GM10847 (cell line): ENCODE results near the gene CACNA1G.
A peak's percentile ranks its signal among the peaks of the same experiment; 100 is the strongest.

Experiments used
- POLR2A ChIP-seq: IDR thresholded peaks from 2 replicates; pipeline ENCODE4 v1.6.1; 2011; ENCODE audit not compliant: insufficient read length; ENCODE audit errors: extremely low read depth

Gene CACNA1G

DNA sequence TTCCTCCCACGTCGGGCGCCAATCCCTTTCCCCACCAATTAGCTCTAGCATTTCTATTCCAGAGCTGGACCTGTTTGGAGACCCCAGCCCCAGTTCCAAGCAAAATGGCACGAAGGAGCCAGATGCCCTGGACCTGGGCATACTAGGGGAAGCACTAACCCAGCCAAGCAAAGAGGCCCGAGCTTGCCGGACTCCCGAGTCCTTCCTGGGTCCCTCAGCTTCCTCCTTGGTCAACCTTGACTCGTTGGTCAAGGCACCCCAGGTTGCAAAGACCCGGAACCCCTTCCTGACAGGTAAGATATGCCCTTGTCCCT, 19.2 kb upstream of the CACNA1G start:
- TF ChIP-seq POLR2A: no peak

DNA sequence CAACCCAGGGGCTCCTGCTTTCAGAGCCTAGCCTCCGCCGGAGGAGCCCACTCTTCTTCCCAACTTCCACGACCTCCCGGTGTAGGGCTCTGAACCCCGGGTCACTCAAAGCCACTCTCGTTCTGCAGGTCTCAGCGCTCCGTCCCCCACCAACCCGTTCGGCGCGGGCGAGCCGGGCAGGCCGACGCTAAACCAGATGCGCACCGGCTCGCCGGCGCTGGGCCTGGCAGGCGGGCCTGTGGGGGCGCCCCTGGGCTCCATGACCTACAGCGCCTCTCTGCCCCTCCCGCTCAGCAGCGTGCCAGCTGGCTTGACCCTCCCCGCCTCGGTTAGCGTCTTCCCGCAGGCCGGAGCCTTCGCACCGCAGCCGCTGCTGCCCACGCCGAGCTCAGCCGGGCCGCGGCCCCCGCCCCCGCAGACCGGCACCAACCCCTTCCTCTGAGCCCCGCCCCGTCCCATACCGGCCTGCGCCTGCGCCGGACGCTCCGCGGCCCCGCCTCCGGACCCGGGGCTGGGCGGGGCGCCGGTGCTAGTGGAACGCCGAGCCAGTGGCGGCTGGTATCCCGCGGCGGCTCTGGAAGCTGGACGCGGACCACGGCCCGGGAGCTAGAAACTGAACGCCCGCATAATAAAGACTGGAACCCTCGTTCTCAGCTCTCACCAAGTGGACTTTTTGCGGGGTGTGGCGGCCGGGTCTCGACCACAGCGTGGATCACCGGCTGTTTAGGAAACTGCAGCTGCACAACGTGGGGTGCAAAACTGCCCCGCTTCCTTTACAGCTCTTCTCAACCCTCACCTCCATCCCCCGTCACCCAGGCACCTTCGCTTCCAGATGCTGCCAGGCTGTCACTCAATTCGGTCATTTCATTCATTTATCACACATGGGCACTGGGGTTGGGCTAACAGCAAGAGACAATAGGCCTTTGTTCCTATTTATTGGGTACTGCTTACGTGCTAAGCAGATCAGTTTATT, 18.5 kb upstream of the CACNA1G start:
- no peak for TF ChIP-seq POLR2A

DNA sequence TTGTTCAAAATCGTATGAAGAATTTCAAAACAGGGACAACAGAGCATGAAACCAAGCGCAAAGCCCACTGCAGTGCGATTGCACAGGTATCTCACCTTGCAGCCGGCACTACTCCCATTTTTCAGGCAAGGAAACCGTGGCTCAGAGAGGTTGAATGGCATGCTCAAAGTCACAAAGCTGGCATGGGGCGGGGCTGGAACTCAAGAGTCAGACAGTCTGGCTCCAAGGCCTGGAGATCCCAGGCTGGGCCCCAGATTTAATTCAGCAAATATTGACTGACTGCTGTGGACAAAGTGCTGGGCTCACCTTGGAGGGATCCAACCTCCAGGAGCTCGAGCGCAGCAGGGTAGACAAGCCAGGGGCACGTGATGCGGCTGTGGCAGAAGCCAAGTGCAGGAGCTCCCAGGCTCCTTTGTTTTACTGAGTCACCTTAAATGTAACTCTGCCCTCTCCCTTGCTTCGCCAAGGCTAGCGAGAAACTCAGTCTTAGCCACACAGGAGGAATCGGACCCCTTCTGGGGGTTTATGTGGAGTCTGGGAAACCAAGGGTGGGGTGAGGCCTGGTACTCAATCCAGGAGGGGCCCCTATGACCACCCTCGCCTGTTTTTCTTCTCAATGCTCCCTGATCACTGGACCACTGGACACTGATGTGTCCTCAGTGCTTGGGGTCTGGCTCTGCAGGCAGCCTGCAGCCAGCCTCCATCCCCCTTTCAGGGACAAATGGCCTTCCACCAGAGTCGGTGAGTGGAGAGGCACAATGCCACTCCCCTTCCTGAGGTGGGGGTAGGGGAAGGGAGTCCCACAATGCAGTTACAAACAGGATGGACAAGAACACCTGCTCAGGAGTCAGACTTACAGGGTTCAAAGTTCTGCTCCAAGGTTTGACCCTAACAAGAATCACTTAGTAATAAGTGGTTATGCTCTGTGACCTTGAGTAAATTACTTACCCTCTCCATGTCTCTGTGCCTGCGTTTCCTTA, 17.4 kb upstream of the CACNA1G start:
- no peak for TF ChIP-seq POLR2A

DNA sequence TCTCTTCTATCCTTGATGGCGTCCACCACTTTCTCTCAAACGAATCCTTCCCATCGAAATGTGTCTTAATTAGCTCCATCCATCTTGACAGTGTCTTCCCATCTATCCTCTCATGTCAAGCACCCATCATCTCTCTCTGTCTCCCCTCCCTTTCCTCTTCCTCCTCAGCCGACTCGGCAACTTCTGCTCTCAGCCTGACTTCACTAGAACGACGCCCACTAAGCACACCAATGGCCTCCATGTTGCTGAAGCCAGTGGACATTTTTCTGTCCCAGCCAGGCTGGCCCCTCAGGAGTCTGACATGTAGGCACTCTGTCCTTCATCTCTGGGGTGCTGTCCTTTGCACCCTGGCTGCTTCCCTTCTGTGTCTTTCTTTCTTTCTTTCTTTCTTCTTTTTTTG, 16.0 kb upstream of the CACNA1G start:
- no peak for TF ChIP-seq POLR2A

DNA sequence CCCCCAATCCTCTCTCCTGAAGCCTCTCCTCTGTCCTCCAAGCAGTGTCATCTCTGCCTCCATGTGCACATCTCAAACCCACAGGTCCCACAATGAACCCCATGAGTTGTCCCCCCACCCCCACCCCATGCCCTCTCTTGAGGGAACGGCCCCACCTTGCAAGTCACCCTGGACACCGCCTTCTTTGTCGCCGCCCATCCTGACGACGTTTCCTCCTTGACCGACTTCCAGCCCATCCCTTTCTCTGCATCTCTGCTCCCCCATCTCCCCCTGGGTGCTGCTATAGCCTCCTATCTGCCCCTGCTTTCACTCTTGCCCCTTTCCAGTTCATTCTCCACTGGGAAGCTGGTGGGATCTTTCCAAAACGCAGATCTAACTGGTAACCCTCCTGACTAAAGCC, 15.2 kb upstream of the CACNA1G start:
- TF ChIP-seq POLR2A: no peak

DNA sequence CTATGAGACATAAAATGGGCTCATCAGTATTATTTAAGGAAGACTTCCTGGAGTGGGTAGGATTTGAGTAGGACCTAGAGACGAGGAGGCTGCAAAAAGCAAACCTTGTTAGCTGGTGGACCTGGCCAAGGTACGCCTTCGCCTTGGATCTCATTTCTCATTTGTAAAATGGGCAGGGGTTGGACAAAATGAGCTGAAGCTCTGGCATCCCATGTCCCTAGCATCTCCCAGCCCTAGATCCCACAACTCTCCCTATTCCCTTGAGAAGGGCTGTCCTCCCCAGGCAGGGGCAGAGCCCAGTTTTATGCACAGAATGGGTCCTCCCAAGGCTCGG, 13.8 kb upstream of the CACNA1G start:
- no peak for TF ChIP-seq POLR2A

DNA sequence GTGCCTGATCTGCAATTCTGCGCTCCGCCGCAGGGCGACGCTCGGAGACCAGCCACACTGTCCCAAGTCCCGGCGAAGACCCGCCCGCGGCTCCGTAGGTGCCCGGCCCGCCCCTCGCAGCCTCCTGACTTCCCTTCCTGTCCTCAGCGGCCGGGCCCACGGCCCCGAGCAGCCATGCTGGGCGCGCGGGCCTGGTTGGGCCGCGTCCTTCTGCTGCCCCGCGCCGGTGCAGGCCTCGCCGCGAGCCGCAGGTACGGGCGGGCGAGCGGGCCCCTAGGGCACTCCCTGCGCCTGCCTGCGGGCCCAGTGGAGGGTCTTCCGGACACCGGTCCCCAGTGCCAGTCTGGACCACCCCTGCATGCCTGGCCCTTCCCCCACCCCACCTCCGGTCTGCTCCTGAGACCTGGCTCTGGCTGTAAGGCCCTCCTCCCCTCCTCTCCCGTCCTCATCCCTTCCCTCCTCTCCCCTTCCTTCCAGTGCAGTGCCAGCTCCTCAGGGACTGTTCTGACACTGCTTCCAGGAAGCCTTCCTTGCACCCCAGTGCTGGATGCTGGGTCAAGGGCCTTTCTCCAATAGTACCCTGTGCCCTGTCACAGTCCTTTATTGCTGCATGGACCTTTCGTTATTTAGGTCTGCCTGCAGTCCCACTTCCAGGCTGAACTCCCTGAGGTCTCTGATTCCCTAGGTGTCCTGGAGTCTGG, 13.3 kb upstream of the CACNA1G start, which contains the start of gene SPATA20:
Gene SPATA20 (plus strand): TSS at position 140 of the 701 bp plus-strand sequence. CDS start 35 bp downstream, at position 175.
- TF ChIP-seq POLR2A: peak; percentile 62

DNA sequence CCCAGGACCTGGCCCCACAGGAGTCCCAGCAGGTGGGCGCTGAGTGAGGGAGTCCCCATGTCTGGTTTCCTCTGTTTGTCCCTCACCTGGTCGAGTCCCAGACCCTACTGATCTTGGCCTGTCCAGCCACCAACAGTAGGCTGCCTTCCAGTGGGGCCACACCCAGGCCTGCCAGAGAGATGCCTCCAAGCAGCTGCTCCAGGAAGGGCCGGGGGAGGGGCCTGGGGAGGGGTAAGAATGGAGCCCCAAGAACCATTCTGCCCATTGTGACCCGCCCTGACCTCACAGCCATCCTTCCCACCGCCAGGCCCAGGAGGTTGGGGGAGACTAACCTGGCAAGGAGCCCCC, 12.8 kb upstream of the CACNA1G start:
- TF ChIP-seq POLR2A: no peak

DNA sequence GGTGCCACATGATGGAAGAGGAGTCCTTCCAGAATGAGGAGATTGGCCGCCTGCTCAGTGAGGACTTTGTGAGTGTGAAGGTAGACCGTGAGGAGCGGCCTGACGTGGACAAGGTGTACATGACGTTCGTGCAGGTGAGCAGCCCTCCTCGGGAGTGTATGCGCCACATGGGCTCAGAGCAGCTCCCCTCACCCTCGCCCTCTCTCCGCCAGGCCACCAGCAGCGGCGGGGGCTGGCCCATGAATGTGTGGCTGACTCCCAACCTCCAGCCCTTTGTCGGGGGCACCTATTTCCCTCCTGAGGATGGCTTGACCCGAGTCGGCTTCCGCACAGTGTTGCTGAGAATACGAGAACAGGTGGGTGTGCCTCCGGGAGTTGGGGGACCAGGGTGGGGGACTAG, 11.7 kb upstream of the CACNA1G start:
- no peak for TF ChIP-seq POLR2A

DNA sequence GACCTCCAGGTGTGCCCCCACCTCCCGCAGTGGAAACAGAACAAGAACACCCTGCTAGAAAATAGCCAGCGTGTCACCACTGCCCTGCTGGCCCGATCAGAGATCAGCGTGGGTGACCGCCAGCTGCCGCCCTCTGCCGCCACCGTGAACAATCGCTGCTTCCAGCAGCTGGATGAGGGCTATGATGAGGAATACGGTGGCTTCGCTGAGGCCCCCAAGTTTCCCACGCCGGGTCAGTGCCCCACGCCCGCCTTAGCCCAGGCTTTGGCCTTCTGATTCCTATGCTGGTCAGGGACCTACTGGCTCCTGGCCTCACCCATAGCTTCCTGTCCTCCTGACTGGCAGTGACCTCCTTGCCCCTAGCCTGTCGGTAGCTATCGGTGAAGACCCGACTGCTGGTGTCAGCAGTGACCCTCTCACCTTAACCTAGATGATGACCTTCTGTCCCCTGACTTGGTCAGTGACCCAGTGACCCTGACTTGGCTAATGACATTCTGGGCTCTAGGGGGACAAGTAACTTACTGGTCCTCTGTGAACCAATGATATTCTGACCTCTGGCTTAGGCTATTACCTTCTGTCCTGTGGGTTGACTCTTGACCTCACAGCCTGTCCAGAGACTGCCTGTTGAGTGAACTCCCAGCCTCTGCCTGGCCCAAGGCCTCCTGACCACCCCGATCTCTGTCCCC, 11.1 kb upstream of the CACNA1G start:
- no peak for TF ChIP-seq POLR2A

DNA sequence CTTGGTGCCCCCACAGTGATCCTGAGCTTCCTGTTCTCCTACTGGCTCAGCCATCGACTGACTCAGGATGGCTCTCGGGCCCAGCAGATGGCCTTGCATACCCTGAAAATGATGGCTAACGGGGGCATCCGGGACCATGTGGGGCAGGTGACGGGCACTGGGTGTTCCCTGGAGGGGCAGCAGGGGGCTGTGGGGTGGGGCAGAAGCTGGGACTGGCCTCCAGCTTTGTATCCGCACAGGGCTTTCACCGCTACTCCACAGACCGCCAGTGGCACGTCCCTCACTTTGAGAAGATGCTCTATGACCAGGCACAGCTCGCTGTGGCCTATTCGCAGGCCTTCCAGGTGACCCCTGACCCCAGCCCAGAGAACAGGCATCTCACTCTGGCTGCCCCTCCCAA, 10.5 kb upstream of the CACNA1G start:
- no peak for TF ChIP-seq POLR2A

DNA sequence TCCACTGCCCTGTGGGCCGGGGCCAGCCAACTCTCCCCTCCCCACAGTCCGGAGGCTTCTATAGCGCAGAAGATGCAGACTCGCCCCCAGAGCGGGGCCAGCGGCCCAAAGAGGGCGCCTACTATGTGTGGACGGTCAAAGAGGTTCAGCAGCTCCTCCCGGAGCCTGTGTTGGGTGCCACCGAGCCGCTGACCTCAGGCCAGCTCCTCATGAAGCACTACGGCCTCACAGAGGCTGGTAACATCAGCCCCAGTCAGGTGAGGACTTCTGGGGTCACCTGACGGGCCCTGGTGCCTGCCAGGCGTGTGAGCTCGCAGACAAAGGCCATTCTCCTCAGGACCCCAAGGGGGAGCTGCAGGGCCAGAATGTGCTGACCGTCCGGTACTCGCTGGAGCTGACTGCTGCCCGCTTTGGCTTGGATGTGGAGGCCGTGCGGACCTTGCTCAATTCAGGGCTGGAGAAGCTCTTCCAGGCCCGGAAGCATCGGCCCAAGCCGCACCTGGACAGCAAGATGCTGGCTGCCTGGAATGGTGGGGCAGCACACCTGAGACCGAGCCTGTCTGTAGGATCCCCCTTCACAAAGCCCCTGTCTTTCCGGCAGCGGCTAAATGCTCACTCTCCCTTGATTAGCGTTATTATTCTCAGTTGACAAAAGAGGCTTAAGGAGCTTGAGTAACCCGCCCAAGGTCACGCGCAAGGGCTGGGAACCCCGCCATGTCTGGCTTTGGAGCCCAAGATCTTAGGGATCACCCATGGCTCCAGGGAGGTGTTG, 9.7 kb upstream of the CACNA1G start:
- TF ChIP-seq POLR2A: no peak

DNA sequence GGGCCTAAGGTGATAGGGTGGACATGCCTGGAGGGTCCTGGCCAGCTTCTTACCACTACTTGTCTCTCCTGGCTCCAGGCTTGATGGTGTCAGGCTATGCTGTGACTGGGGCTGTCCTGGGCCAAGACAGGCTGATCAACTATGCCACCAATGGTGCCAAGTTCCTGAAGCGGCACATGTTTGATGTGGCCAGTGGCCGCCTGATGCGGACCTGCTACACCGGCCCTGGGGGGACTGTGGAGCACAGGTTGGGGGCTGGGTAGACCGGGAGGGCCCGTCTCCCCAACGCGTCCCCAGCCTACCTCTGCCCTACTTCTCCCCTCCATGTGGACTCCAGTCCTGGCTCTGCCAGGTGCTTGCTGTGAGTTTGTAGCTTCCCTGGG, 9.1 kb upstream of the CACNA1G start:
- no peak for TF ChIP-seq POLR2A

DNA sequence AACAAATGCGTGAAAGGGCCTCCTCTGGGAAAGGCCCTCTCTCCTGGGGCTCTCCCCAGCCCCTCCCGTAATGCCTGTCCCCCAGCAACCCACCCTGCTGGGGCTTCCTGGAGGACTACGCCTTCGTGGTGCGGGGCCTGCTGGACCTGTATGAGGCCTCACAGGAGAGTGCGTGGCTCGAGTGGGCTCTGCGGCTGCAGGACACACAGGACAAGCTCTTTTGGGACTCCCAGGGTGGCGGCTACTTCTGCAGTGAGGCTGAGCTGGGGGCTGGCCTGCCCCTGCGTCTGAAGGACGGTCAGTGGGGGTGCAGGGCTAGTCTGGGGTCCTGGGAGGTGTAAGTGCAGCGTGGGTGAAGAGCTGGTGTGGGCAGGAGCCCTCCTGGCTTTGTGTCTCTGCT, 8.6 kb upstream of the CACNA1G start:
- TF ChIP-seq POLR2A: no peak

DNA sequence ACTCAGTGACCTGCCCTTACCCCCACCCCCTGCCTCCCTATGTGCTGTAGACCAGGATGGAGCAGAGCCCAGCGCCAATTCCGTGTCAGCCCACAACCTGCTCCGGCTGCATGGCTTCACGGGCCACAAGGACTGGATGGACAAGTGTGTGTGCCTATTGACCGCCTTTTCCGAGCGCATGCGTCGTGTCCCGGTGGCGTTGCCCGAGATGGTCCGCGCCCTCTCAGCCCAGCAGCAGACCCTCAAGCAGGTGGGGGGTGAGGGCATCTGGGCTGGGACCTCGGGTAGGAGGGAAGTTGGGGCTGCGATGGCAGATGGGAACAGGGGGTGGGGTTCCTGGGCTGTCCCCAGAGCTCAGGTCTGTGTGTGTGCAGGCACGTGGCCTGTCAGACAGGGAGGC, 6.3 kb upstream of the CACNA1G start:
- no peak for TF ChIP-seq POLR2A

DNA sequence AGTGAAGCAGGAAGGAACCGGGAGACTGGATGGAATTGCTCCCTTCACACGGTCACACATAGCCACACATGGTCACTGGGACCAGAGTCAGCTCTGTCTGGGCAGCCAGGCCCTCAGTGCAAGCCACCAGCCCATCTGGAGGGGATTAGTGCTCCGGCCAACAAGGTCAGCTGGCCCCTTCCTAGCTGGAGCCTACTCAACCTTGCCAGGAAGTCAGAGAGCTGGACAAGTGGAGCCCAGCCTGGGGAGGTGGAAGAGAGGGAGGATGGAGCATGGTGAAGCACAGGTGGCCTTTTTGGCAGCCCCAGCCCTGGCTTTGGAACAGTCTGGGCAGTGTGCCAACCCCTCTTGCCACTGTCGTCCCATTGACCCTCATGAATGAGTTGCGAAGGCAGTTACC, 3.7 kb upstream of the CACNA1G start:
- TF ChIP-seq POLR2A: no peak
